ENCODE data around the gene ITGA2.

ITGA2 gene

DNA sequence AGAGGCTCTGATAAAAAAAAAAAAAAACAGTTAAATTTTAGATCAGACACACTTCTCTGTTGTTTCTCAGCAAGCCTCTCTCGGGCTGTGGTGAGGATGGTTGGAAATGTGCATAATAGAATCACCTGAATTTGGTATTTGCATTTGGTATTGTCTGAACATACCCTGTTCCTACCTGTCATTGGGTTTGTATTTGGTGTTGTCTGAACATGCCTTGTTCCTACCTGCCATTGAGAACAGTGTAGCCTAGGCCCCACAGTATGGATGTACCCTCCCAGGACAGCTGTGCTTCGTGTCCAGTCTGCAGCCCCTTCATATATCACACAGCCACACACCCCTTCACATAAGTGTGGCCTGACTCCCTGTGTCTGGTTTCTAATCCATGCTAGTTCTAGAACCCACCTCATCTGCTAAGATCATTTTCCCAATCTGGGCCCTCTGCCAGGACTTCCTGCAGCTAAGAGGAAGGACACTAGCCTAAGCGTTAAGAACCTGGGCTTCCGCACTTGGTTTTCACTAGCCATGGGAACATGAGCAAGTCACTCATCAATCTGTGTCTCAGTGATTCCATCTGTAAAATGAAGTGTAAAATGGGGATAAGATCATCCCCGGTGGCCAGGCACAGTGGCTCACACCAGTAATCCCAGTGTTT is 49.2 kb downstream of the ITGA2 start:
- H3K27me3 ChIP-seq (ENCODE audit: low read length): no peaks in the 10 kb centered on the region
- H2AFZ ChIP-seq (ENCODE audit: low read depth, low read length, severe bottlenecking): no peak overlapping the region
- no peaks in the 10 kb centered on the region for H4K20me1 ChIP-seq (ENCODE audit: low read depth, low read length)
- no peaks in the 10 kb centered on the region for H3K79me2 ChIP-seq (ENCODE audit: insufficient read depth, low read length)
- H3K27ac ChIP-seq (ENCODE audit: low read depth, low read length): no peak overlapping the region
- H3K4me2 ChIP-seq (ENCODE audit: low read depth, low read length, poor library complexity, severe bottlenecking): no peak overlapping the region
- TF ChIP-seq, protein P1, sequence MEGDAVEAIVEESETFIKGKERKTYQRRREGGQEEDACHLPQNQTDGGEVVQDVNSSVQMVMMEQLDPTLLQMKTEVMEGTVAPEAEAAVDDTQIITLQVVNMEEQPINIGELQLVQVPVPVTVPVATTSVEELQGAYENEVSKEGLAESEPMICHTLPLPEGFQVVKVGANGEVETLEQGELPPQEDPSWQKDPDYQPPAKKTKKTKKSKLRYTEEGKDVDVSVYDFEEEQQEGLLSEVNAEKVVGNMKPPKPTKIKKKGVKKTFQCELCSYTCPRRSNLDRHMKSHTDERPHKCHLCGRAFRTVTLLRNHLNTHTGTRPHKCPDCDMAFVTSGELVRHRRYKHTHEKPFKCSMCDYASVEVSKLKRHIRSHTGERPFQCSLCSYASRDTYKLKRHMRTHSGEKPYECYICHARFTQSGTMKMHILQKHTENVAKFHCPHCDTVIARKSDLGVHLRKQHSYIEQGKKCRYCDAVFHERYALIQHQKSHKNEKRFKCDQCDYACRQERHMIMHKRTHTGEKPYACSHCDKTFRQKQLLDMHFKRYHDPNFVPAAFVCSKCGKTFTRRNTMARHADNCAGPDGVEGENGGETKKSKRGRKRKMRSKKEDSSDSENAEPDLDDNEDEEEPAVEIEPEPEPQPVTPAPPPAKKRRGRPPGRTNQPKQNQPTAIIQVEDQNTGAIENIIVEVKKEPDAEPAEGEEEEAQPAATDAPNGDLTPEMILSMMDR (IDR thresholded peaks at IDR 0.05; ENCODE audit: insufficient read depth, low read length, poor library complexity, severe bottlenecking): no peak
- no peak for TF ChIP-seq EZH2phosphoT487 (conservative IDR thresholded peaks at IDR 0.05; ENCODE audit: low read length)
- no peaks in the 10 kb centered on the region for H3K9me2 ChIP-seq (replicated peaks; ENCODE audit: insufficient read depth, low read length)
- no peak overlapping the region for H3K4me3 ChIP-seq (ENCODE audit: insufficient read depth, low read length, poor library complexity, severe bottlenecking)
- H3K9ac ChIP-seq (ENCODE audit: low read length): no peak overlapping the region
- H3K36me3 ChIP-seq (ENCODE audit: low read length): no peaks in the 10 kb centered on the region
- H3F3A ChIP-seq (ENCODE audit: insufficient read depth): no peaks in the 10 kb centered on the region
- H3K9me3 ChIP-seq (ENCODE audit: insufficient read depth, low read length): no peaks in the 10 kb centered on the region

GRCh38 chr5:53039855-53040254 is 50.7 kb downstream of the ITGA2 start:
- no peaks in the 10 kb centered on the region for H3K9me2 ChIP-seq (replicated peaks; ENCODE audit: insufficient read depth, low read length)
- no peaks in the 10 kb centered on the region for H3K36me3 ChIP-seq (ENCODE audit: low read length)
- H2AFZ ChIP-seq (ENCODE audit: low read depth, low read length, severe bottlenecking): no peak overlapping the region
- no peaks in the 10 kb centered on the region for H3F3A ChIP-seq (ENCODE audit: insufficient read depth)
- H4K20me1 ChIP-seq (ENCODE audit: low read depth, low read length): no peaks in the 10 kb centered on the region
- no peak overlapping the region for H3K27ac ChIP-seq (ENCODE audit: low read depth, low read length)
- H3K4me3 ChIP-seq (ENCODE audit: insufficient read depth, low read length, poor library complexity, severe bottlenecking): no peak overlapping the region
- TF ChIP-seq EZH2phosphoT487 (conservative IDR thresholded peaks at IDR 0.05; ENCODE audit: low read length): no peak
- TF ChIP-seq, protein P1 (IDR thresholded peaks at IDR 0.05; ENCODE audit: insufficient read depth, low read length, poor library complexity, severe bottlenecking): no peak
- H3K79me2 ChIP-seq (ENCODE audit: insufficient read depth, low read length): no peaks in the 10 kb centered on the region
- no peak overlapping the region for H3K4me2 ChIP-seq (ENCODE audit: low read depth, low read length, poor library complexity, severe bottlenecking)
- H3K27me3 ChIP-seq (ENCODE audit: low read length): no peaks in the 10 kb centered on the region
- no peak overlapping the region for H3K9ac ChIP-seq (ENCODE audit: low read length)
- H3K9me3 ChIP-seq (ENCODE audit: insufficient read depth, low read length): no peaks in the 10 kb centered on the region

GRCh38 chr5:53041071-53041692 is 52.0 kb downstream of the ITGA2 start:
- no peak overlapping the region for H3K9ac ChIP-seq (ENCODE audit: low read length)
- H3K4me3 ChIP-seq (ENCODE audit: insufficient read depth, low read length, poor library complexity, severe bottlenecking): no peak overlapping the region
- H3K9me2 ChIP-seq (replicated peaks; ENCODE audit: insufficient read depth, low read length): no peaks in the 10 kb centered on the region
- H2AFZ ChIP-seq (ENCODE audit: low read depth, low read length, severe bottlenecking): no peak overlapping the region
- H3K27me3 ChIP-seq (ENCODE audit: low read length): no peaks in the 10 kb centered on the region
- no peaks in the 10 kb centered on the region for H3F3A ChIP-seq (ENCODE audit: insufficient read depth)
- no peaks in the 10 kb centered on the region for H3K9me3 ChIP-seq (ENCODE audit: insufficient read depth, low read length)
- TF ChIP-seq, protein P1 (IDR thresholded peaks at IDR 0.05; ENCODE audit: insufficient read depth, low read length, poor library complexity, severe bottlenecking): no peak
- TF ChIP-seq EZH2phosphoT487 (conservative IDR thresholded peaks at IDR 0.05; ENCODE audit: low read length): no peak
- no peak overlapping the region for H3K27ac ChIP-seq (ENCODE audit: low read depth, low read length)
- H3K36me3 ChIP-seq (ENCODE audit: low read length): no peaks in the 10 kb centered on the region
- H4K20me1 ChIP-seq (ENCODE audit: low read depth, low read length): no peaks in the 10 kb centered on the region
- peak overlapping the region; percentile 20 for H3K4me2 ChIP-seq (ENCODE audit: low read depth, low read length, poor library complexity, severe bottlenecking)
- H3K79me2 ChIP-seq (ENCODE audit: insufficient read depth, low read length): no peaks in the 10 kb centered on the region
